HG03432 (cell line): ENCODE results near the gene ATRNL1.

Experiments used
- ATAC-seq: cut with Tn5 transposase; IDR thresholded peaks from one replicate; pipeline ENCODE4 v1.9.1; 2021; ENCODE audit warnings: mild to moderate bottlenecking, moderate library complexity; ENCODE audit not compliant: unreplicated experiment

ATRNL1 gene

GRCh38 chr10:115572740-115573455 is 479.7 kb downstream of the ATRNL1 start:
- ATAC-seq, result no peak

- ATAC-seq, result no peak
These were observed 487.1 kb downstream of the ATRNL1 start for GRCh38 chr10:115580239-115580638.

GRCh38 chr10:115593060-115593459 is 499.9 kb downstream of the ATRNL1 start:
- ATAC-seq, result no peak

- ATAC-seq, result no peak
These were observed 511.5 kb downstream of the ATRNL1 start for GRCh38 chr10:115604627-115605026.

GRCh38 chr10:115606086-115606485 is 512.9 kb downstream of the ATRNL1 start:
- no peak for ATAC-seq

- ATAC-seq, result no peak
These were observed 513.6 kb downstream of the ATRNL1 start for GRCh38 chr10:115606741-115607140.

- no peak for ATAC-seq
These were observed 531.3 kb downstream of the ATRNL1 start for GRCh38 chr10:115624448-115624847.

- ATAC-seq, result no peak
These were observed 535.5 kb downstream of the ATRNL1 start for GRCh38 chr10:115628616-115629015.

GRCh38 chr10:115638246-115638645 is 545.1 kb downstream of the ATRNL1 start:
- no peak for ATAC-seq

GRCh38 chr10:115649217-115649616 is 556.1 kb downstream of the ATRNL1 start:
- no peak for ATAC-seq

- ATAC-seq, result no peak
These were observed 560.3 kb downstream of the ATRNL1 start for GRCh38 chr10:115653473-115653872.

GRCh38 chr10:115654961-115655360 is 561.8 kb downstream of the ATRNL1 start:
- ATAC-seq, result no peak

GRCh38 chr10:115657161-115657860 is 564.1 kb downstream of the ATRNL1 start:
- no peak for ATAC-seq

- no peak for ATAC-seq
These were observed 566.5 kb downstream of the ATRNL1 start for GRCh38 chr10:115659616-115660015.

GRCh38 chr10:115660391-115660790 is 567.2 kb downstream of the ATRNL1 start:
- no peak for ATAC-seq

- ATAC-seq, result no peak
These were observed 569.3 kb downstream of the ATRNL1 start for GRCh38 chr10:115662422-115662821.

- ATAC-seq, result no peak
These were observed 572.4 kb downstream of the ATRNL1 start for GRCh38 chr10:115665549-115665948.

GRCh38 chr10:115674496-115674895 is 581.3 kb downstream of the ATRNL1 start:
- ATAC-seq, result no peak

- no peak for ATAC-seq
These were observed 603.6 kb downstream of the ATRNL1 start for GRCh38 chr10:115696747-115697146.

- ATAC-seq, result no peak
These were observed 612.9 kb downstream of the ATRNL1 start for GRCh38 chr10:115706026-115706425.

GRCh38 chr10:115706488-115707076 is 613.4 kb downstream of the ATRNL1 start:
- ATAC-seq, result no peak

GRCh38 chr10:115710136-115710535 is 617.0 kb downstream of the ATRNL1 start:
- ATAC-seq, result no peak
